Activated T-helper 1 cell treated with anti-CD3 and anti-CD28 coated beads, Interleukin-2, amount 50 U/mL, for 16 hours (primary cell): ENCODE results near the gene PRTG.
"Not testable (repeated sequence)": the region's sequence is repeated elsewhere in the genome, so short reads cannot be mapped to it uniquely, and the experiment has no call there.

Source experiments
- DNase-seq, 2 donors: peaks; one replicate each; pipeline ENCODE4 v3.0.0-alpha.2; 2020; ENCODE audit warnings: low read depth in 1 of 2, low spot score in 1 of 2

The PRTG gene

GRCh38 chr15:55703873-55704301, 39.1 kb downstream of the PRTG start:
- DNase-seq = no peak

- DNase-seq = no peak
These were observed 42.1 kb downstream of the PRTG start for GRCh38 chr15:55700876-55701275.

- DNase-seq = no peak
These were observed 44.3 kb downstream of the PRTG start for GRCh38 chr15:55698653-55699052.

- DNase-seq = no peak
These were observed 46.7 kb downstream of the PRTG start for GRCh38 chr15:55696221-55696620.

- no peak for DNase-seq
These were observed 47.5 kb downstream of the PRTG start for GRCh38 chr15:55695432-55695831.

- no peak for DNase-seq
These were observed 48.3 kb downstream of the PRTG start for GRCh38 chr15:55694652-55695150.

GRCh38 chr15:55693116-55693515, 49.8 kb downstream of the PRTG start:
- DNase-seq = not testable (repeated sequence)

- no peak for DNase-seq
These were observed 55.2 kb downstream of the PRTG start for GRCh38 chr15:55687792-55688191.

- DNase-seq = no peak
These were observed 57.7 kb downstream of the PRTG start for GRCh38 chr15:55685286-55685685.

GRCh38 chr15:55683376-55683775, 59.6 kb downstream of the PRTG start:
- no peak for DNase-seq

- no peak for DNase-seq
These were observed 61.3 kb downstream of the PRTG start for GRCh38 chr15:55681631-55682030.

GRCh38 chr15:55676507-55676906, 66.4 kb downstream of the PRTG start:
- no peak for DNase-seq

- no peak for DNase-seq
These were observed 69.7 kb downstream of the PRTG start for GRCh38 chr15:55673287-55673686.

GRCh38 chr15:55669270-55669669, 73.7 kb downstream of the PRTG start:
- DNase-seq = no peak

- no peak for DNase-seq
These were observed 77.2 kb downstream of the PRTG start for GRCh38 chr15:55665605-55666227.

GRCh38 chr15:55661428-55661827, 81.5 kb downstream of the PRTG start:
- no peak for DNase-seq

GRCh38 chr15:55660153-55660552, 82.8 kb downstream of the PRTG start:
- no peak for DNase-seq

- DNase-seq = no peak
These were observed 83.5 kb downstream of the PRTG start for GRCh38 chr15:55659481-55659880.

GRCh38 chr15:55658886-55659285, 84.1 kb downstream of the PRTG start:
- no peak for DNase-seq

GRCh38 chr15:55654561-55655031, 88.4 kb downstream of the PRTG start:
- DNase-seq = no peak

GRCh38 chr15:55652909-55653495, 90.0 kb downstream of the PRTG start:
- DNase-seq = no peak

GRCh38 chr15:55652359-55652758, 90.6 kb downstream of the PRTG start:
- no peak for DNase-seq

GRCh38 chr15:55649058-55649423, 93.9 kb downstream of the PRTG start:
- no peak for DNase-seq
